ENCODE results near the gene GTF2B.
"Not testable (repeated sequence)": the region's sequence is repeated elsewhere in the genome, so short reads cannot be mapped to it uniquely, and the experiment has no call there.

Gene GTF2B, protein sequence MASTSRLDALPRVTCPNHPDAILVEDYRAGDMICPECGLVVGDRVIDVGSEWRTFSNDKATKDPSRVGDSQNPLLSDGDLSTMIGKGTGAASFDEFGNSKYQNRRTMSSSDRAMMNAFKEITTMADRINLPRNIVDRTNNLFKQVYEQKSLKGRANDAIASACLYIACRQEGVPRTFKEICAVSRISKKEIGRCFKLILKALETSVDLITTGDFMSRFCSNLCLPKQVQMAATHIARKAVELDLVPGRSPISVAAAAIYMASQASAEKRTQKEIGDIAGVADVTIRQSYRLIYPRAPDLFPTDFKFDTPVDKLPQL

DNA sequence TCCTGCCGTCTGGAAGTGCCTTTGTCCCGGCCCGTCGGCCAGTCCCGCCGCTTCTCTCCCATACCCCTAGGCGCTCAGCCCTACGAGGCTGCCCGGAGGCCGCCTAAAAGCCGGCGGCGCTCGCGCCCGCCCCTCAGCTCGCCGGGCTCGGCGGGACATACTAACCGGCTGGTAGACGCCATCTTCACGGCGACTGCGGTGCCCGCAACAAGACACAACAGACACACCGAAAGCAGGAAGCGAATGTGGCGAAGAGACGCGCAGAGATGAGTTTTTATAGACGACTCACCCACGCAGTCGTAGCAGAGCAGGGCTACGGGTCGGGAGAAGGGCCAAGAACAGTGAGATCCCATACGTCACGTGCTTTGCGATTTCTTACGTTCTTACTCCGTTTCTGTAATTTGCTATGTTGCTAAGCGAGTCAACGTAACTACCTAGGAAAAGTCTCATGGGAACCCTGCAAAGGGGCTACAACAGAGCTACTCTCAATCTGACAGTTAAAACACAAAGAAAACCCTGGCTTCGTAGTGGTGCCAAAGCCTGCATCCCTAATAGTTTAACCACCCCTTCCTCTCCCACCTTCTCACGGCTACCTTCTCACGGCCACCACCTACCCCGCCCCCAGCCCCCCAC, at the start of gene GTF2B:
TSS of gene GTF2B (minus strand) at position 250 of the 633 bp plus-strand sequence. CDS start at position 182, 68 bp downstream.
- DNase-seq: peak; percentile 89 to 96

DNA sequence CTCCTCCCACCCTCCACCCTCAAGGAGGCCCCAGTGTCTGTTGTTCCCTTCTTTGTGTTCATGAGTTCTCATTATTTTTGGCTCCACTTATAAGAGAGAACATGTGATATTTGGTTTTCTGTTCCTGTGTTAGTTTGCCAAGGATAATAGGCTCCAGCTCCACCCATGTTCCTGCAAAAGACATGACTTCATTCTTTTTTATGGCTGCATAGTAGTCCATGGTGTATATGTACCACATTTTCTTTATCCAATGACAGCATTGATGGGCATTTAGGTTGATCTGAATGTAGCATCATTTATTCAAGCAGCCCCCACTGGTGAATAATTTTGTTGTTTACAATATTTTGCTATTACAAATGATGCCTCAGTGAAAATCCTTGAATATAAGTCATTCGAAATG, 47.2 kb upstream of the GTF2B start:
- DNase-seq: not testable (repeated sequence)

DNA sequence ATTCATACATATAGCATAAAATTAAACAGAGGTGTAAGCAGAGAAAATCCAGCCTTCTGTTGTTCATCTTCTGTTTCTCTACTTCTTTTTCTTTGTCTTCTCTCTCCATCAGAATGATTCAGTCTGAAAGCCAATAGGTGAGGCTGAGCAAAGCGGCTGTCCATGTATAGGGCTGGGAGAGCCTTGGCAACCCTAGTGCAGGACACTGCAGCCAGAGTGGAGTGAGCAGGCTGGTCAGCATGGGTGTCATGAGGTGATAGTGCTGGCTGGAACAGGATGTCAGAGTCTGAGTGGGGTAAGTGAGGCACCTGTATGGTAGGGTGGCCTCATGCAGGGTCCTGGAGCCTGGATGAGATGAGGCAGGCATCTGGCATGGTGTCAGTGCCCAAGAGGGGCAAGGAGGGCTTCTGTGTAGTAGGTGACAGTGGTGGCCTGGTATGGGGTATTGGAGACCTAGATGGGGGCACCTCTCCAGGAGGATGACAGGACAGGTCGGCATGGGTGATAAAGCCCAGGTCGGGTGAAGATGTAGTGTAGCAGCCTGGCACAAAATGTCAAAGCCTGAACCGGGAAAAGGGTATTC, 45.5 kb upstream of the GTF2B start:
- DNase-seq: no peak

DNA sequence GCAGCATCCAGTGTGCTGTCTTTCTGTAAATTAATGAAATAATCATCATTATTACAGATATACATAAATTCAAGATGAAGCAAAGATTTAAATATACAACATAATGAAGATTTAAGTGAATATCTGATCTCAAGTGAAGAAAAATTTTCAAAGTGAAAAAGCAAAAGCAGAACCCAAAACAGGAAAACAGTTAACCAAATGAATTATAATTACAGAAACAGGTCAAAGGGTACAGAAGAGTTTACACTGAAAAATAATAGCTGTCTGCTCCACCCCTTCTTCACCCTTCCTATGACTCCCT, 44.8 kb upstream of the GTF2B start:
- no peak for DNase-seq

DNA sequence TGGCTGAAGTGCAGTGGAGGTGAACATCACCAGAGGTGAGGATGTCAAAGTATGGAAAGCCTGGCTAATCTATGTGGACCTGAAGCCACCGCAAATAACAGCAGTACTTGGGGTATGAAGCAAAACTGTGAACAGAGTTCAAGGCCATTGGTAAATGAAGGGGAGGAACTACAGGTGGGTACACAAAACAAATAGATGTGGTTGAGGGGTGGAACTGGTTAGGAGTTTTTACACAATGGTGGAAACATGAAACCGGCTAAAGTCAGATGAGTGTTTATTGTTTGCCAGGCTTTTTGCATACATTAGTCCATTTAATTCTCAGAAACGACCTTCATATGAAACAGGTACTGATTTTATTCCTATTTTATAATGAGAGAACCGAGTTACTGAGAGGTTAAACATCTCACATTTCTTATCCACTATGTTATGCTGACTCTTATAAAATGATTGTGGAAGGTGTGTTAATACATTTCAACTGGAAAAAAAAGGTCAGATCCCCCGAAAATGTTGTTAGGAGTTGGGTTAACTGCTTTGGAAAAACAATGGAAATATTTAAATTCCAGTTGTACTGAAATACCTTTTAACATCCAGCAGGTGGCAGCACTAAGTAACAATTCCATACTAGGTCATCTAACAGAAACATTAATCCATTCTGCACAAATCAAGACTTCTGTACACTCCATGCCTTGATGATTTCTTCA, 44.3 kb upstream of the GTF2B start:
- peak; percentile 6 to 49 for DNase-seq

DNA sequence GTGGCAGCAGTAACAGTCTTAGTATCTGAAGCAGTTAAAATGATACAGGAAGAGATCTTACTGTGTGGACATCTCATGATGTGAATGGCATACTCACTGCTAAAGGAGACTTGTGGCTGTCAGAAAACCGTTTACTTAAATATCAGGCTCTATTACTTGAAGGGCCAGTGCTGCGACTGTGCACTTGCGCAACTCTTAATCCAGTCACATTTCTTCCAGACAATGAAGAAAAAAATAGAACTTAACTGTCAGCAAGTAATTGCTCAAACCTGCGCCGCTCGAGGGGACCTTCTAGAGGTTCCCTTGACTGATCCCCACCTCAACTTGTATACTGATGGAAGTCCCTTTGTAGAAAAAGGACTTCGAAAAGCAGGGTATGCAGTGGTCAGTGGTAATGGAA, 38.8 kb upstream of the GTF2B start:
- DNase-seq: not testable (repeated sequence)

DNA sequence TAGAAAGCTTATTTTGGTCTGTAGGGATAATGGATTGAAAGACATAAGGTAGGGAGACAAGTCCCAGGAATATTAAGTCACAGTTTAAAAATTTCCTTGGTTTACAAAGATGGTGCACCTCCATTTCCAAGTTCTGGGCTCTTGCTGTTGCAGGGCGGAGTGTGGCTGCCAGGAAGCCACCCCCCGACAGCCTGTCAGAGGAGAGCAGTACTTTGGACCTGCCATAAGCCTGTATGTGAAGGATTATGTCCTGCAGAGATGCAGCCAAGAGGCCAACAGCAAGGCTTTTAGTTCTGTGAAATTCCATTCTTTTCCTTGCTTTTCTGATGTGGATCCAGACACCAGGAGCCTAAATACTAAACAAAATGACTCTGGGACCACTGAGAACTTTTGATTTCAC, 31.9 kb upstream of the GTF2B start:
- no peak for DNase-seq

DNA sequence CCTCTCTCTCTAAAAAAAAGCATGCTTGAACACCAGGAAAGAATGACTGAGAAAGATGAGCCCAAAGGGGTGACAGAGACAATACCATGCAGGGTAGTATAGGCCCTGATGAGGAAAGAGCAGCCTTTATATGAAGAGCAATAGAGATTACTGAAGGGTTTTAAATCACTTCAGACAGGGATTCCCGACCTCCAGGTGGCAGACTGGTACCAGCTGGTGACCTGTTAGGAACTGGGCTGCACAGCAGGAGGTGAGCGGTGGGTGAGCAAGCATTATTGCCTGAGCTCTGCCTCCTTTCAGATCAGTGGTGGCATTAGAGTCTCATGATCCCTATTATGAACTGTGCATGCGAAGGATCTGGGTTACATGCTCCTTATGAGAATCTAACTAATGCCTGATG, 30.8 kb upstream of the GTF2B start:
- no peak for DNase-seq

DNA sequence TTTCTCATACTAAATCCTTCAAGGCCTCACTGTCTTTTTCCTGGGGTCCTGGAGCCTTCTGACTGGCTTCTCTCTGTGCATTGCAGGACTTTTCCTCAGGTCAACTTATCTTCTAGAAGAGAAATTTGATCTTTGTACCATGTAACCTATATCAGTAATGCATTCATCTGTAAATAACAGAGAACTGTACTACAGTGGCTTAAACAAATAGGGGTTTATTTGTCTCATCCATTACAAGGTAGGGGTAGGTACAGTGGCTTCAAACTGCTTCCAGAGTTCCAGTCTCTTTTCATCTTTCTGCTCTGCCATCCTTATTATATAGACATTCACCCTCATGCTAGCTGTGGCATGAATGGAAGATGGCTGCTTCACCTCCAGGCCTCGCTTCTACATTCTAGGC, 29.5 kb upstream of the GTF2B start:
- no peak for DNase-seq

DNA sequence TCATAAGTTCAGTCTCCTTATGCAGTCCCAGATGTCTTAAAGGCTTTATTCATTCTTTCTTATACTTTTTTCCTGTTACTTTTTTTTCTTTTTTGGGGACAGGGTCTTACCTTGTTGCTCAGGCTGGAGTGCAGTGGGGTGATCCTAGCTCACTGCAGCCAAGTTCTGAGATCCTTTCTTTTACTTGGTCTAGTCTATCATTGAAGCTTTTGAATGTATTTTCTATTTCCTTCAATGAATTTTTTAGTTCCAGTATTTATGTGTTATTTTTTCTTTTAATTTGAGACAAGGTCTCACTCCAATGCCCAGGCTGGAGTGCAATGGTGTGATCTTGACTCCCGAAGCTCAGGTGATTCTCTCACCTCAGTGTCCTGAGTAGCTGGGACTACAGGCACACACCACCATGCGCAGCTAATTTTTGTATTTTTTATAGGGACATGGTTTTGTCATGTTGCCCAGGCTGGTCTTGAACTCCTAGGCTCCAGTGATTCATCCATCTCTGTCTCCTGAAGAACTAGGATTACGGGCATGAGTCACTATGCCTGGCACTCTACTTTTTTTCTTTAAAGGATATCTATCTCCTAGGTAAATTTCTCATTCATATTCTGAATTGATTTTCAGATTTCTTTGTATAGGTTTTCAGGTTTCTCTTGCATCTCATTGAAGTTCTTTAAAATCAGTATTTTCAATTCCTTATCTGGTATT, 26.1 kb upstream of the GTF2B start:
- DNase-seq: no peak

DNA sequence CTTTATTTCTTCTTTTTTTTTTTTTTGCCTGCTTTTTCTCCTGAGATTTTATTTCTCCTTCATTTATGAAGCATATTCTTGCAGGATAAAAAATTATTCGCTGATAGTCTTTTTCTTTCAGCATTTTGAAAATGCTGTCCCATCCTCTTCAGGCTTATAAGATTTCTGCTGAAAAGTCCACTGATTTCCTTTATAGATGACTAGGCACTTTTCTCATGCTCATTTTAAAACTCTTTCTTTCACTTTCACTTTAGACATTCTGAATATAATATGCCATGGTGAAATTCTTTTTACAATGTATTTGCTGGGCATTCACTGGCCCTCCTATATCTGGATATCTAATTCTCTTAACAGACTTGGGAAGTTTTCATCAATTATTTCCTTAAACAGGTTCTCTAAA, 25.5 kb upstream of the GTF2B start:
- DNase-seq: no peak

DNA sequence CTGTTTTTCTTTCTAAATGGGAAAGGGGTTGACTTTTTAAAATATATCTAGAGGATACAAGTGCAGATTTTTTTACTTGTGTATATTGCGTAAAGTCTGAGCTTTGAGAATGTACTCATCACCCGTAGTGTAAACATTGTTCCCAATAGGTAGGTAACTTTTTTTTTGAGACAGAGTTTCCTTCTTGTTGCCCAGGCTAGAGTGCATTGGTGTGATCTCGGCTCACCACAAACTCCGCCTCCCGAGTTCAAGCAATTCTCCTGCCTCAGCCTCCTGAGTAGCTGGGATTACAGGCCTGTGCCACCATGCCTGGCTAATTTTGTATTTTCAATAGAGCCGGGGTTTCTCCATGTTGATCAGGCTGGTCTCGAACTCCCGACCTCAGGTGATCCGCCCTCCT, 20.4 kb upstream of the GTF2B start:
- not testable (repeated sequence) for DNase-seq

DNA sequence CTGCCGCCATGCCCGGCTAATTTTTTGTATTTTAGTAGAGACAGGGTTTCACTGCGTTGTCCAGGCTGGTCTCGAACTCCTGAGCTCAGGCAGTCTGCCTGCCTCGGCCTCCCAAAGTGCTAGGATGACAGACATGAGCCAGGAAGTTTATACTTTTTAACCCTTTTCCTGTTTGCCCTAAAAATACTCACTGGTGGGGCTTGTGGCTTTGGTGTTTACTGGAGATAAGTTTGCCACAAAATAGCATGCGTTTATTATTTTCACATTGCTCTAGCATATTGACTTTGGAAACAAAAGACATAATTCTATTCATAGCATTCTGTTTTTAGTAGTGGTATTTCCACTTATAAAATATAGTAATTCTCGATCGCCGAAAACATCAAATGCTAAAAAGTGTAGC, 19.8 kb upstream of the GTF2B start:
- DNase-seq: no peak

DNA sequence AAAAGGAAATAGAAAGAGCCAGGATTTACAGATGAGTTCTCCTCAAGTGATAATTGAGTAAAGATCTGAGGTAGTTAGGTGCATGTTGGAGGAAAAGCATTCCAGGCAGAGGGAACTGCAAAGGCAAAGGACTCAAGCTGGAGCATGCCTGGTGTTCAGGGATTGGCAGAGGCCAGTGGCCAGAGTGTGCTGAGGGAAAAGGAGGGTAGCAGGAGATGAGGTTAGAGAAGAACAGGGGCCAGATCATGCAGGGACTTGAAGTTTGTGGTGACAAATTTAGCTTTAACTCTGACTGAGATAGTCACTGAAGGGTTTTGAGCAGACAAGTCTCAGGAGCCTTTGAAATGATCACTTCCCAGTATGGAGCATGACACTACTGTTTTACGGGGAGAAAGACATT, 19.0 kb upstream of the GTF2B start:
- no peak for DNase-seq

DNA sequence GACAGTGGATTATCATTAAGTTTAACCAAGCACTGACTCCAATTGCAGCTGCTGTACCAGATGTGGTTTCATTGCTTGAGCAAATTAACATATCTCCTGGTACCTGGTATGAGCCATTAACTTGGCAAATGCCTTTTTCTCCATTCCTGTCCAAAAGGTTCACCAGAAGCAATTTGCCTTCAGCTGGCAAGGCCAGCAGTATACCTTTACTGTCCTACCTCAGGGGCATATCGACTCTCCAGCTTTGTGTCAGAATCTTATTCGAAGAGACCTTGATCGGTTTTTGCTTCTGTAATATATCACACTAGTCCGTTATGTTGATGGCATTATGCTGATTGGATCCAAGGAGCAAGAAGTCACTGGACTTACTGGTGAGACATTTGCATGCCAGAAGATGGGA, 9.5 kb upstream of the GTF2B start:
- no peak for DNase-seq

DNA sequence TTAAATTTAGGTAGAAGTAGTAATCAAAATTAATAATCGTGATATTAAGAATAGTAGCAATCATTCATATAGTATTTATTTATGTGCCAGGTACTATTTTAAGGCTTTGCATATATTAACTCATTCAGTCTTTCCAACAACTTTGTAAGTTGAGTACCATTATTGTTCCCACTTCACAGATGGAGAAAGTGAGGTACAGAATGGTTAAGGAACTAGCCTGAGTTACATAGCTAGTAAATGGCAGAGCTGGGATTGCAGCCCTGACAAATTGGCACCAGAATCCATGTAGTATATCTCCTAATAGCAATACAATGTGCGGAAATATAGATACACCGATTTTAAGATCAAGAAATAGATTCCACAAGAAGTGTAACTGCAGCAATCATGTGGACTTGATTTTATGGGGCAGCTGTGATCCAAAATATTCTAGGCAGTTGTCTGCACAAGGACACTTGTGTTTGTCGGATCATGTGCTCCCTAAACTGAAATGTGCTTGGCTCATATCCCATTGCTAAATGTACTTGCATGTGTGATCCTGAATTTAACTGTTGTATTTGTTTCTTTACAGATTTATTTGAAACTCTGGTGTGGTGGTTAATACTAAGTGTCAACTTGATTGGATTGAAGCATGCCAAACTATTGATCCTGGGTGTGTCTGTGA, 5.8 kb upstream of the GTF2B start:
- DNase-seq: no peak

DNA sequence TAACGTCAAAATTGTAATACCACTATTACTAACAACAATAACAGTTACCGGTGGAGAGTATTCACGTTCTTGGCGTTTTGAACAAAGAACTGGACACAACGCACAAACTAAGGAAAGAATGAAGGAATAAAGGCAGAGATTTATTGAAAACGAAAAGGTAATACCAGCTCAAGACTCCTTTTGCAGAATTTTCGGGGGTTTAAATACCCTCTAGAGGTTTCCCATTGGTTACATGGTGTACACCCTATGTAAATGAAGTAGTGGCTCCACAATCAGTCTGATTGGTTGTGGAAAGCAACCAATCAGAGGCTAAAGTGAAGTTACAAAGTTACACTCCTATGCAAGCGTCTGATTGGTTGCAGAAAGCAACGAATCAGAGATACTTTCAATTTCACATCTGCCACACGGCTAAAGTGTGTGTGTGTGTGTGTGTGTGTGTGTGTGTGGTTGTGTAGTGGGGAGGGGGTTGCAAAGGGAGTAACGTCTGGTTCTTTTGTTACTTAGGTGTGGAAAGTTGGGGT, 1.1 kb upstream of the GTF2B start:
- peak; percentile 46 to 88 for DNase-seq

DNA sequence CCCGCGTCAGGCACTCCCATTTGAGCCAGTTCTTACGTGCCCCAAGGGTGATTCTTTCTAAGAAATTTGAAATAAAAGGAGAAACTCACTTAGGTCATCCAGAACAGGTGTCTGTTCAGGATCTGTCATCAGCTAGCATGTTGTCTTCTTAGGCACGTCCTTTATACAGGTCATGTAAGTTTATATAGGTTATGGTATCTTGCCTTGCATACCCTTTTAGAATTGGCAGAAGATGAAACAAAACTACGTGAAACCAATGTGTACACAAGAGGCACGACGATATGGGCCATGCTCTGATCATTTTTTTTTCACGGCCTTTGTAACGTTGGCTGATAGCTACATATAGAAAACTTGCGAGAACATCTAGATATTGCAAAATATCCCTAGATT, 579 bp upstream of the GTF2B start:
- no peak for DNase-seq

DNA sequence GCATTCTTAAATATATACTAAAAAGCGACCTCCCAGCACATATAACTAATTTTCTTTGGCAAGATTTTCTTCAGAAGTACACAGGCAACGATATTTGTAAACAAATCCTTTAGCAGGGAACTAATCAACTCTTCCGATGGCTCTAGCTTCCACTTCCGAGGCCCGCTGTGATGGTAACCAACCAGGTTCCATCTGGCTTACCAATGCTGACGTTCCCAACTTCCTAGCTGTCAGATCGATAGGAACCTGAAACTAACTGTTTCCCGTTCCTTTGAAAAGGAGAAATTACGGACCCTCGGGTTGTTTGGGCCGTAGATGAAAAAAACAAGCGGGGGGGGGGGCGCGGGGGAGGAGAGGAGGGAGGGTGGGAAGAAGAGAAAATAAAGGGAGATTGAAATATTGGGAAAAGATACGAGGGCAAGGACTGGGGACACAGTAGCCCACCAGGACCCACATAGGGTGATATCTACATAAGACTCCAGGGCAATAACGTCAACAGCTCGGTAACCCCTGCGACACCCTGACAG, 513 bp downstream of the GTF2B start:
- peak in 1 of 2 experiments; percentile 44 for DNase-seq

DNA sequence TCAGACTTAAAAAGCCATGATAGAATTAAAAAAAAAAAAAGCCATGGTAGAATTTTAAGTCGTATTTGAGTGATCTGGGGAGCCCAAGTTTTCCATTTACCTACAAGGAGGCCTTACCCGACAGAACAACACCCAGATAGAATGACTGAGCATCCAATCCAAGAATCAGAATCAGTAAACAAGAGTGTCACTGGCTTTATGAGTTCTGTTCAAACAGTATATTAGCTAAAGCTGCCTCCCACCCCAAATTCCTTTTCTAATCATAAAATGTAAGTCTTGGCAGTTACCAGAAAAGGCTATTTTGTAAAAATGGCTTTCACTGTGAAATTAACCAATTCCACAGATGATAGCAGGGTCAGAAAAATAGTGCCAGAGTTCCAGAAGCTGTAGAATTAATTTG, 1.2 kb downstream of the GTF2B start:
- DNase-seq: no peak

DNA sequence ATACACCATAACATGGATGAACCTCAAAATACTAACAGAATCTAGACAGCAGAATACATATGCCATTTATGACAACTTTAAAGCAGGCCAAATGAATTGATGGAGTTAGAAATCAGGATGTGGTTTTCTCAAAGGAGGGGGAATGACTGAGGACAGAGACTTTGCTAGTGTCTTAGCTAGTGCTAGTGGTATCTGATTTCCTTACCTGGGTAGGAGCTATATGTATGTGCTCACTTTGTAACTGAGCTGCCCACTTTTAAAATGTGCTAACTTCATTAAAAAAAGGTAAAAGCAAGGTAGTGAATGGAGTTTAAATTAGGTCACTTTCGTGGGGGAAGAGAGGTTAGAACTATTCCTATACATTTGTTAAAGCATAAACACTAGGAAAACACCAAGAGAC, 2.6 kb downstream of the GTF2B start:
- DNase-seq: no peak

DNA sequence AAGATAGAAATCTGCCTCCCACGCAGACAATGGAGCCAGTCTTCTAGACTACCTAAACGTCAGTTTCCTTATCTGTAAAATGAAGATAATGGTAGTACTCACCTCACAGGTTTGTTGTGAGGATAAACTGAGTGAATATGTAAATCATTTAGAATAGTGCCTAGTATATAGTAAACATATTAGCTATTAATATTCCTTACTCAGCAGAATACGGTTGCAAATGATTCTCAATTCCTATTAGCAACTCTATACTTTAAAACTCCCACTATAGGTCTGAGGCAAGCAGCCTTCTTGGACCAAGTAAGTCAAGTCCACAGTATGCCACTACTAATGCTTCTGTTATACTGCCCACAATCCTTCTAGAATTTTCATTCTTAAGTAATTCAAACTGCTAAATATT, 5.4 kb downstream of the GTF2B start:
- DNase-seq: no peak
